Measurements from ENCODE around the gene STPG1. TPM values are rescaled to one million over a fixed set of nuclear protein-coding genes. Genes with fewer than 3 reads are reported as not detected.

STPG1 gene
- total RNA-seq, 1 donor from 2014 or later, result 16.7 TPM

- peaks cover 12% of the 10 kb centered on the region for H3K4me1 Mint-ChIP-seq (ENCODE audit: low read depth)
- no peaks in the 10 kb centered on the region for H3K27me3 Mint-ChIP-seq
- no peak overlapping the region for H3K4me3 Mint-ChIP-seq (ENCODE audit: low read depth)
- H3K9me3 Mint-ChIP-seq (ENCODE audit: low read depth), result peaks cover 2% of the 10 kb centered on the region
- no peak overlapping the region for H3K27ac Mint-ChIP-seq
- no peak for TF ChIP-seq CTCF (IDR thresholded peaks at IDR 0.05; ENCODE audit: unreplicated experiment)
- no peaks in the 10 kb centered on the region for H3K36me3 Mint-ChIP-seq (ENCODE audit: insufficient read depth)
- no peak for DNase-seq (ENCODE audit: low spot score, unreplicated experiment)
These were observed 2.8 kb downstream of the STPG1 start for GRCh38 chr1:24410750-24411149.

GRCh38 chr1:24409535-24409934 is 4.0 kb downstream of the STPG1 start:
- Mint-ChIP-seq H3K36me3 (ENCODE audit: insufficient read depth) (no peaks in the 10 kb centered on the region), H3K4me3 (ENCODE audit: low read depth) (no peak overlapping the region), H3K27me3 (no peaks in the 10 kb centered on the region), H3K9me3 (ENCODE audit: low read depth) (no peaks in the 10 kb centered on the region), H3K27ac (no peak overlapping the region), H3K4me1 (ENCODE audit: low read depth) (peaks cover 4% of the 10 kb centered on the region)
- TF ChIP-seq CTCF (IDR thresholded peaks at IDR 0.05; ENCODE audit: unreplicated experiment), result no peak
- no peak for DNase-seq (ENCODE audit: low spot score, unreplicated experiment)

GRCh38 chr1:24406788-24407187 is 6.8 kb downstream of the STPG1 start:
- H3K27me3 Mint-ChIP-seq, result no peaks in the 10 kb centered on the region
- H3K4me3 Mint-ChIP-seq (ENCODE audit: low read depth), result no peak overlapping the region
- H3K27ac Mint-ChIP-seq, result no peak overlapping the region
- DNase-seq (ENCODE audit: low spot score, unreplicated experiment), result no peak
- no peak for TF ChIP-seq CTCF (IDR thresholded peaks at IDR 0.05; ENCODE audit: unreplicated experiment)
- H3K36me3 Mint-ChIP-seq (ENCODE audit: insufficient read depth), result no peaks in the 10 kb centered on the region
- H3K4me1 Mint-ChIP-seq (ENCODE audit: low read depth), result no peaks in the 10 kb centered on the region
- H3K9me3 Mint-ChIP-seq (ENCODE audit: low read depth), result no peaks in the 10 kb centered on the region

- Mint-ChIP-seq H3K9me3 (ENCODE audit: low read depth) (no peaks in the 10 kb centered on the region), H3K4me1 (ENCODE audit: low read depth) (no peaks in the 10 kb centered on the region), H3K4me3 (ENCODE audit: low read depth) (no peak overlapping the region), H3K27me3 (no peaks in the 10 kb centered on the region), H3K36me3 (ENCODE audit: insufficient read depth) (peaks cover 5% of the 10 kb centered on the region), H3K27ac (no peak overlapping the region)
- DNase-seq (ENCODE audit: low spot score, unreplicated experiment), result no peak
- TF ChIP-seq CTCF (IDR thresholded peaks at IDR 0.05; ENCODE audit: unreplicated experiment), result no peak
These were observed 9.8 kb downstream of the STPG1 start for GRCh38 chr1:24403806-24404205.

GRCh38 chr1:24400065-24400464 is 13.5 kb downstream of the STPG1 start:
- TF ChIP-seq CTCF (IDR thresholded peaks at IDR 0.05; ENCODE audit: unreplicated experiment), result no peak
- Mint-ChIP-seq H3K27me3 (no peaks in the 10 kb centered on the region), H3K4me3 (ENCODE audit: low read depth) (no peak overlapping the region), H3K36me3 (ENCODE audit: insufficient read depth) (peaks cover 7% of the 10 kb centered on the region), H3K9me3 (ENCODE audit: low read depth) (no peaks in the 10 kb centered on the region), H3K4me1 (ENCODE audit: low read depth) (no peaks in the 10 kb centered on the region), H3K27ac (no peak overlapping the region)
- DNase-seq (ENCODE audit: low spot score, unreplicated experiment), result no peak
